Liver (tissue), 9 donors: ENCODE measurements around the gene PXYLP1. TPM values are rescaled to one million over a fixed set of nuclear protein-coding genes. Genes with fewer than 3 reads are reported as not detected.

Source experiments
- DNase-seq: peaks from one replicate; pipeline ENCODE4 v3.0.0-alpha.2; 2017; ENCODE audit warnings: low spot score
- H3K27ac ChIP-seq, 2 donors: one replicate each; pipeline ENCODE4 v1.7.0; 2013; ENCODE audit warnings: inconsistent platforms in 2 of 2, low read length in 2 of 2, control low read depth in 1 of 2, low read depth in 1 of 2, mild to moderate bottlenecking in 1 of 2
- H3K27me3 ChIP-seq, 4 donors: one replicate each; pipeline versions ENCODE4 v1.6.1 to v1.7.0; 2013; ENCODE audit warnings: low read length in 3 of 4, inconsistent platforms in 1 of 4, mild to moderate bottlenecking in 1 of 4, moderate library complexity in 1 of 4; ENCODE audit not compliant: control insufficient read depth in 4 of 4, insufficient read depth in 4 of 4
- H3K36me3 ChIP-seq, 4 donors: one replicate each; pipeline versions ENCODE4 v1.6.1 to v1.7.0; 2013; ENCODE audit warnings: low read length in 3 of 4, mild to moderate bottlenecking in 3 of 4, low read depth in 1 of 4, moderate library complexity in 1 of 4; ENCODE audit not compliant: control insufficient read depth in 4 of 4, insufficient read depth in 3 of 4
- H3K4me1 ChIP-seq, 4 donors: one replicate each; pipeline versions ENCODE4 v1.6.1 to v1.7.0; 2013; ENCODE audit warnings: low read length in 3 of 4, mild to moderate bottlenecking in 3 of 4, moderate library complexity in 1 of 4; ENCODE audit not compliant: control insufficient read depth in 4 of 4, insufficient read depth in 4 of 4
- H3K4me3 ChIP-seq, 3 donors: one replicate each; pipeline versions ENCODE4 v1.6.1 to v1.7.0; 2013; ENCODE audit warnings: low read length in 3 of 3, control low read depth in 1 of 3, low read depth in 1 of 3, mild to moderate bottlenecking in 1 of 3
- H3K9ac ChIP-seq, 2 donors: one replicate each; pipeline ENCODE4 v1.7.0; 2013; ENCODE audit warnings: low read length in 2 of 2, mild to moderate bottlenecking in 2 of 2, moderate library complexity in 2 of 2, control low read depth in 1 of 2, low read depth in 1 of 2
- H3K9me3 ChIP-seq, 4 donors: one replicate each; pipeline versions ENCODE4 v1.6.1 to v1.7.0; 2013; ENCODE audit warnings: low read length in 3 of 4; ENCODE audit not compliant: control insufficient read depth in 4 of 4
- CTCF ChIP-seq: fragments of 150-350 bp; IDR thresholded peaks from 2 replicates; pipeline ENCODE4 v1.5.1; 2017; ENCODE audit warnings: improper control_type of control experiment, low read depth, low read length; ENCODE audit not compliant: missing input control
- FOXA2 ChIP-seq: IDR thresholded peaks from 2 replicates; pipeline ENCODE4 v1.6.1; 2016; ENCODE audit warnings: antibody characterized with exemption
- GABPA ChIP-seq, 2 donors: IDR thresholded peaks in 1 of 2; conservative IDR thresholded peaks in 1 of 2; 2 replicates each; pipeline ENCODE4 v1.6.1; 2016; ENCODE audit warnings: antibody characterized with exemption in 2 of 2, mild to moderate bottlenecking in 1 of 2, moderate library complexity in 1 of 2
- MAX ChIP-seq: IDR thresholded peaks from 2 replicates; pipeline ENCODE4 v1.6.1; 2016; ENCODE audit warnings: antibody characterized with exemption
- RAD21 ChIP-seq, 2 donors: IDR thresholded peaks; 2 replicates each; pipeline ENCODE4 v1.6.1; 2016; ENCODE audit warnings: antibody characterized with exemption in 2 of 2, mild to moderate bottlenecking in 2 of 2
- REST ChIP-seq: IDR thresholded peaks from 2 replicates; pipeline ENCODE4 v1.6.1; 2016; ENCODE audit warnings: antibody characterized with exemption, mild to moderate bottlenecking
- RXRA ChIP-seq, 2 donors: IDR thresholded peaks; 2 replicates each; pipeline ENCODE4 v1.6.1; 2017 to 2018; ENCODE audit warnings: antibody characterized with exemption in 2 of 2, mild to moderate bottlenecking in 1 of 2
- SP1 ChIP-seq: IDR thresholded peaks from 2 replicates; pipeline ENCODE4 v1.6.1; 2018; ENCODE audit warnings: antibody characterized with exemption, mild to moderate bottlenecking
- TAF1 ChIP-seq: conservative IDR thresholded peaks from 2 replicates; pipeline ENCODE4 v1.6.1; 2016; ENCODE audit warnings: antibody characterized with exemption, mild to moderate bottlenecking
- ZBTB33 ChIP-seq: IDR thresholded peaks from 2 replicates; pipeline ENCODE4 v1.6.1; 2016; ENCODE audit warnings: antibody characterized with exemption
- polyA plus RNA-seq, 2 donors: library from polyadenylated mRNA; stranded (reverse) in 1 of 2; unstranded in 1 of 2; fragments of 200-250 nt in 1 of 2; fragments of >200 nt in 1 of 2; fragmentation: Nextera tagmentation in 1 of 2; extraction: Ambion mirVana in 1 of 2; gene quantifications; one replicate each; pipeline versions ENCODE4 v1.2.1 to v1.2.3, GENCODE V29; 2013 to 2015
- total RNA-seq, 2 donors: library from RNA; depleted of rRNA; stranded (reverse); fragments of >200 nt; gene quantifications; one replicate each; pipeline ENCODE4 v1.2.3, GENCODE V29; 2014
- donor health status: healthy.
- donor health status: healthy.
- donor health status: healthy.
- donor health status: healthy.
- donor health status: healthy.

The PXYLP1 gene
- total and polyA plus RNA-seq, 4 donors, result 1.1 to 5.3 (median 3.1) TPM

GRCh38 chr3:141305436-141305835, 73.8 kb downstream of the PXYLP1 start:
- Histone ChIP-seq H3K4me3 (no peak overlapping the region), H3K27ac (no peak overlapping the region), H3K36me3 (no peaks in the 10 kb centered on the region)

More at GRCh38 chr3:141305436-141305835, 73.8 kb downstream of the PXYLP1 start:
- TF ChIP-seq CTCF (peak; percentile 8), TAF1 (no peak), MAX (no peak), REST (no peak), GABPA (IDR thresholded peaks at IDR 0.05 in 1 of 2, conservative IDR thresholded peaks at IDR 0.05 in 1 of 2) (no peak), ZBTB33 (no peak), RXRA (IDR thresholded peaks at IDR 0.05) (no peak), SP1 (no peak), RAD21 (IDR thresholded peaks at IDR 0.05) (peak in 1 of 2 donors; percentile 39), FOXA2 (no peak)
- Histone ChIP-seq H3K27me3 (no peaks in the 10 kb centered on the region), H3K9me3 (no peaks in the 10 kb centered on the region), H3K9ac (no peak overlapping the region), H3K4me1 (peaks cover 0 to 4% (median under 1%) of the 10 kb centered on the region in 4 donors)
- no peak for DNase-seq
